Liver (tissue), 3 donors: ENCODE data around the gene FRMD1.

Source experiments
- CTCF ChIP-seq: fragments of 150-350 bp; IDR thresholded peaks from 2 replicates; pipeline ENCODE4 v1.5.1; 2017; ENCODE audit warnings: improper control_type of control experiment, low read depth, low read length; ENCODE audit not compliant: missing input control
- GABPA ChIP-seq, 2 donors: IDR thresholded peaks in 1 of 2; conservative IDR thresholded peaks in 1 of 2; 2 replicates each; pipeline ENCODE4 v1.6.1; 2016; ENCODE audit warnings: antibody characterized with exemption in 2 of 2, mild to moderate bottlenecking in 1 of 2, moderate library complexity in 1 of 2
- HNF4A ChIP-seq, 2 donors: conservative IDR thresholded peaks; 2 replicates each; pipeline ENCODE4 v1.6.1; 2016; ENCODE audit warnings: antibody characterized with exemption in 2 of 2, mild to moderate bottlenecking in 2 of 2
- SP1 ChIP-seq: IDR thresholded peaks from 2 replicates; pipeline ENCODE4 v1.6.1; 2018; ENCODE audit warnings: antibody characterized with exemption, mild to moderate bottlenecking
- donor health status: healthy.
- donor health status: healthy.

GRCh38 chr6:168124158-168124557, 45.1 kb upstream of the FRMD1 start:
- TF ChIP-seq SP1: no peak
- no peak for TF ChIP-seq CTCF
- TF ChIP-seq HNF4A (conservative IDR thresholded peaks at IDR 0.05): no peak
- no peak for TF ChIP-seq GABPA (IDR thresholded peaks at IDR 0.05 in 1 of 2, conservative IDR thresholded peaks at IDR 0.05 in 1 of 2)
